HUDEP-2 (cell line): ENCODE results near the gene TSPAN9.

ENCODE experiments used
- DNase-seq, 76 experiments: peaks; one replicate each; lab custom pipeline; 2025; ENCODE audit not compliant: unreplicated experiment in 76 of 76; lab: John Stamatoyannopoulos, UW

Gene TSPAN9

DNA sequence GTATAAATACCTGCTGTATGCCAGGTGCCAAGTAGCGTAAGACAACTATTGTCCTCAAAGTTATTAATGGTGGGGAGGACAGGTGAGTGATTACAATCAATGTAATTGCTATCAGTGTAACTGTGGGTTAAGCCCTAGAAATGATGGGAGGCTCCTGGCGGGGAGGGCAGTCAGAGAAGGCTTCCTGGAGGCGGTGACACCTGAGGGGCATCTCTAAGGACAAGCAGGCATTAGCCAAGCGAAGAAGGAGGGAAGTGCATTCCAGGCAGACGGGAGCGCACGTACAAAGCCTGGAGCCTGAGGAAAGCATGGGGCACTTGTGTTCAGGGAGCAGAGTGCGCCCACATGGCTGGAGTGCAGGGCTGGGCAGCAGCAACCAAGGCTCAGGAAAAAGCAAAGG, 230.9 kb downstream of the TSPAN9 start:
- DNase-seq, result no peak

DNA sequence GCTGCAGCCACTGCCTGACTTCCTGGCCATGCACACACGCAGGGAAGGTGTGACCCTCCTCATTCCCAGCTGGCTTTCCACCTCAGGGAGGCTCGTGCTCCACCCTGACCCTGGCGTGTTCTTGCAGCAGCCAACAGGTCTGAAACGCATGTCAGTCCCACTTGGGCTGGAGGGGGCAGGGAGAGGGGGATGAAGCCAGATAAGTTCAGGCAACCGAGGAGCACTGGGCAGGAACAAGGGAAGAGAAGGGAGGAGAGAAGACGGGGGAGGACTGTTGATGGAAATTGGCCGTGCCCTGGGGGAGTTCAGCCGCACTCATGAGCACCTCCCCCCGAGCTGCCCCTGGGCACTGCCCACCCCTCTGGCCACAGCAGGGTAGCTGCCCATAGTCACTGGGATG, 231.4 kb downstream of the TSPAN9 start:
- DNase-seq, result no peak

DNA sequence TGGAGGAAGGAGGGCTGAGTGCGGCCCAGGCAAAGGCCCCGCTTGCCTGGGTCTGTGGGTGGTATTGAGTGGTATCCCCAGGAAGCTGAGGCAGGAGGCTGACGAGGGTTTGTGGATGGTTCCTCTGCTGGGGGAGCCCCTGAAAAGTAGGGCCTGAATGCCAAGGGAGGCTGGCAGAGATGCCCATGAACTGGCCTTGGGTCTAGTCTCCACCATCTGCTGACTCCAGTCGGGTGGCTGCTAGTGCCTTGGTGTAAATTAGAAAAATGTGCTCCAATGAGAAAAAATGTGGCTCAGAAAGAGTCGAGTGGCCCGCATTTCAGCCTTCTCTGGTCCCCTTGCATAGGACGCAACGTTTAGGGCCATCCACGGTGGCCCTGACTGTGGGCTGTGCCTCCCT, 232.6 kb downstream of the TSPAN9 start:
- no peak for DNase-seq

DNA sequence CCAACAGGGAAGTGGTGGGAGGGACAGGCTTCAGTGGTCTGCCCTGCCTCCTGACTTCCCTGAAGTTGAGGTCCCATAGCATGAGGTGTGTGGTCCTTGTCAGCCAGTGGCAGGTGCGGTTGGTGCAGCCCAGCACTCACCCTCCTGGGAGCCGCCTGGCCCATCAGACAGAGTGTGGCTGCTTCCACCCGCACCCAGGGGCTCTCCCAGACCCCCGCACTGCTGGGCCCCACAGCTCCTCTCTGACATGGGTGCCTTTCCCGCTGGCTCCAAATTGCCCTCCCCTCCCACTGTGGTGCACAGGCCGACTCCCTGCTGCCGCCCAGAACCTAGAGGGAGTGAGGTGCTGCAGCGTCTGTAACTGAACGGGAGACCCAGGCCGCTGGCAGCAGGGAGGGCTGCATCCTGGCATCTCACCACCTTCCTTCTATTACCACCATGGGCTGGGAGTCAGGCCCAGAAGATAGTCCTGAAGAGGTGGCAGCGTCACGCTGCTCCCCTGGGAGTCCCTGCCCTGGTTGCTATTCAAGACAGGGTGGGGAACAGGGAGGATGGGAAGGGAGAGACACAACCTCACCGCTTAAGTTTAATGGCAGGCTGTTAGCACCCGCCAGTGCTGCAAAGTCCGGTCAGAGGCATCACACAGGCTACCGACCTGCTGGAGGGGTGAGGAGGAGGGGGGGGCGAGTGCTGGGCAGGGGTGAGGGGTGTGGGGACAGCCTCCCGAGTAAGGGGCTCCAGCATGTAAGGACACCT, 233.3 kb downstream of the TSPAN9 start:
- no peak for DNase-seq

DNA sequence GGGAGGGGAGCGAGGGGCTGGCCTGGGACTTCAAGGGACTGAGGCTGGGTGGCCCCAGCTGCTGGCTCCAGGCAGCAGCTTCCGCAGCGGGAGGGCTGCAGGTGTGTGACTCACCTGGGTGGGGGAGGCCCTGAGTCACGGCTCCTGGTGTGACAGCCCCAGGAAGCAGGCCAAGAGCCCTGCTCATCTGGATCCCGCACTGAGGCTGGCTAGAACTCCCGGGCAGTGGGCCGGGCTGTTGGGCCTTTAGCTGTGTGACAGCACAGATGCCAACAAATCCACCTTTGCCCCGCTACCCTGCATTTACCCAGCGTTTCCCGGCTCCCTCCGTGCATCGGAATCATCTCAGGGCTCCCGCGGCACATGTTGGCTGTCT, 233.8 kb downstream of the TSPAN9 start:
- no peak for DNase-seq

DNA sequence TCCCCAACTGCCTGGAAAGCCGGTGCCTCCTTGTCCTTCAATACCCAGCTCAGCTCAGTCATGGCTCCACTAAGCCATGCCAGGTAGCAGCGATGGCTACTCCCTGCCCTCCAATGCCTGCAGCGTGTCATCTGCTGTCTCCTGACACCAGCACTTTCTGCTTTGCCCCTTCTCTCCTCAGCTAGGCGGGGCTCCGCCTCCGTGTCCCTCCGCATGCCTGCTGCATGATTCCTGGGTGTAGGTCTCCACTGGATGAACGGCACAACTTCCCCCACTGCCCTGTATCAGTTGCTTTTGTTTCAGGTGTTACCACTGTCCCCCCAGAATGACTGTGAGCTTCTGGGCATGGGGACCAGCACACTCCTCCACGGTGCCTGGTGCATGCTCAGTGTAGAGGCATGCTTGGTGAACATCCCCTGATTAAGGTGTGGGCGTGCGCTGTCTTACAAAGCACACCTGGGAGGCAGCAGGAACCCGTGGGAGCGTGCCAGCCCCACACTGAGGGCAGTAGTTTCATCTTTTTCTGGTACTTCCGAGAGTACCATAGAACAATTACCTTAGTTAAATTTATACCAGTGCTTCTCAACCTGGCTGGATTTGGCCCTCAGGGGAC, 234.4 kb downstream of the TSPAN9 start:
- no peak for DNase-seq

DNA sequence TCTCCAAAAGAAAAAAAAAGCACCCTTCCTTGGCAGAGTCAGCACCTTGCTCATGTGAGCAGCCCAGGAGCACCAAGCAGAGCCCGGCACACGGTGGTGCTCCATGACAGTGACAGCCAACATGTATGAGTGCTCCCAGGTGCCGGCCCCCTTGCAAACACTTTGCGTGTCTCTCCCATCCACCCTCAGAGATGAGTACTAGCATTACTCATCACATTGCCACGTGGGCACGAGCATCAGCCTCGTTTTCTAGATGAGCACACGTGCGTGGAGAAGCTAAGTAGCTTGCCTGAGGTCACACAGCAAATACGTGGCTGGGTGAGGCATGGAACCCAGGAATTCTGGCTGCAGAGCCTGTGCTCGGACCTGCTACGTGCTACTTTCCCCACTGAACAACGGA, 235.9 kb downstream of the TSPAN9 start:
- DNase-seq, result no peak

DNA sequence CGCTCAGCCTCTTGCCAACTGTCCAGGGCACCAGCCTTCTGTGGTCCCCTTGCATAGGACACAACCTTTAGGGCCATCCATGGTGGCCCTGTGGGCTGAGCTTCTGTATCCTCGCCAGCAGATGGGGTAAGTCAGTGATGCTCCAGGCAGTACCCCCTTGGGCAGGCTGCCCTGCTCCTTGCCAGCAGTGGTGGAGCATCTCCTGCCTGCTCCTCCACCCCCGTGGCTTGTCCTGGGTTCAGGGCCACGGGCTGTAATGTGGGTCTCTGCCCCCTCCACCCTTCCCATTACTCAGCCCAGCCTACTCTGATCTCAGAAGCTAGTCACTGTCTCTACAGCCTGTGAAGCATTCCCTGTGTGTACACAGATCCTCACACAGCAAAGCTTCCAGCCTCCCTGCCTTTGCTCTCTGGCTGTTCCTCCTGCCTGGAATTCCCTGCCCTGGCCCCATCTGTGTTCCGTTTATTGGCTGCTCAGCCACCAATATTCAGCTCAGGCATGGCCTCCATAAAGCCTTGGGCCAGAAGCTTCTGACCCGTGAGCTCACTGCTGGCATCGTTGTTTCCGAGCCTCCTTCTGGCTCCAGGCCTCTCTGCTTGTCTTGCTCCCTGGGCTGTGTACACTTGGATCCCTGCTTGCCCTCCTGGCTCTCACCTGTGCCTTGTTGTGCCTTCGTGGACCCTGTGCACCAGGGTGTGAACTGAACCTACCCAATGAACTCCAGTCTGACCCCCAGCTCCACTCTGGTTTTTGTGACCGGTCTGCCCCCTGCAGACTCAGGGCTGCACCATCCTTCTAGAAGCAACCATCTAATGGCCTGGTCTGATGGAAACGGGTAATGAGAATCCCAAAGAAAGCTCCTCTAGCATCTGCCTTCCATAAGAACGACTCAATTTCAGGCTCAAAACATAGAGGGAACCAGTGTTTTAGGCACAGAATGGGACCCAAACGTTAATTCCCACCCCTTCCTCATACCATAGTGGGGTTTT, 236.8 kb downstream of the TSPAN9 start:
- DNase-seq, result peak in 18 of 76 experiments; percentile 1 to 31 (median 8)

DNA sequence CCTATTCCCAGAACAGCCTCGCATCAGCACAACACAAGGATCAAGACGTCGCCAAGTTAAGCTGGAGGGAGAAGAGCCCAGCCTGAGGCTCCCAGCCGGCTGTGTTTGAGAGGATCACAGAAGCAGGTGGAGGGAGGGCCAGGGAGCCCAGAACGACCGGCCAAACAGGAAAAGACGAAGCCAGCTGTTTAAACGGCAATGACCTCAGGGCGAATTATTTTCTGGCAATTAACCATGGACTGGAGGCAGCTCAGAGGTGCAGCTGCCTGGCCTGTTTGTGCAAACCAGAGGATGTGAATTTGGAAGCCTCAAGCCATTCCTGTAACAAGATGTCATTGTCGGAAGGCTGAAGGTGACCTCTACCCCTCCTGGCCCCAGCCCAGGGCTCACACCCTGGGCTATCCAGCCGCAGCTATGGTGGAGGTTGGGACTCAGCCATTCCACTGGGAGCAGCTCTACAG, 238.1 kb downstream of the TSPAN9 start:
- no peak for DNase-seq

DNA sequence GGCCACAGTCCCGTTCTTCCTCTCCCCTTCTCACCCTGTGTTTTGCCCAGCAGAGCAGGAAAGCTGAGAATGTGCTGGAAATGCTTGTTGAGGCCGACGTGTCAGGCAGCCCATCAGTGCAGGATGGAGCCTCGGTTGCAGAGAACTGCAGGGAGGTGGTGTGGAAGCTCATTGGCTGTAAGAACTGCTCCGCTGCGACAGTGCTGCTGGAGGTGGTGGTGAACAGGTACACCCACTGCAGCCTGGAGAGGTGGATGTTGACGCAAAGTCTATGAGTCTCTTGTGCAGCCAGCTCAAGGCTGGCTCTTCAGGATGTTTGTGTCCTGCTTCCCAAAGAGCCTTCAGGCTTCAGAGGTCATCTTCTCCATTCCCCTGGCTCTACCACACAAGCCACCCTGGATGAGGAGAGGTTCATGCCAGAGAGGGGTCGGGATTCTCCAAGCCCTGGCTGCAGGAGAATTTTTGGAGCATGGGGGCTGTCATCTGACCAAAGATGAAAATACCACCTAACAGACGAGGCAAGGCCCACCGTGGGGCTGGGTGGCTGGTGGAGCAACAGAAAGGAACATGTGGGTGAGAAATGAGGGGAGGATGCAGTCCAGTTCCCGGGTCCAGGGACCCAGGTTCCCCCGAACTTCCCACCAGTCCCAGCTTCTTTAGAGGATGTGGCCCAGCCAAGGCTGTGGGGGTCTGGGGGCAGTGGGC, 239.7 kb downstream of the TSPAN9 start:
- DNase-seq, result no peak

DNA sequence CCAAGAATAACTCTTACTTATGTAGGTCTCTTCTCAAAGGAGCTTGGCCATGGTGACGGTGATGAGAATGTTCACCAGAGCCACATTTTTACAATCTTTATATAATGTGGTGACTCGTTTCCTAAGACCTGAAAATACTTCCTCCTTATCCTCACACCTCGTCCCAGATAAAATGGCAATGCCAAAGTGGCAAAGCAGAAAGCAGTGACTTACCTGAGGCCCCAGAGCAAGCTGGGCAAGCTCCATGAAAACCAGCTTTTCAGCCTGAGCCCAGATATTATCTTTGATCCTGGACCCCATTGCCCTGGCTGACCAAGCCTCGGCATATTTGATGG, 240.3 kb downstream of the TSPAN9 start:
- DNase-seq, result no peak

DNA sequence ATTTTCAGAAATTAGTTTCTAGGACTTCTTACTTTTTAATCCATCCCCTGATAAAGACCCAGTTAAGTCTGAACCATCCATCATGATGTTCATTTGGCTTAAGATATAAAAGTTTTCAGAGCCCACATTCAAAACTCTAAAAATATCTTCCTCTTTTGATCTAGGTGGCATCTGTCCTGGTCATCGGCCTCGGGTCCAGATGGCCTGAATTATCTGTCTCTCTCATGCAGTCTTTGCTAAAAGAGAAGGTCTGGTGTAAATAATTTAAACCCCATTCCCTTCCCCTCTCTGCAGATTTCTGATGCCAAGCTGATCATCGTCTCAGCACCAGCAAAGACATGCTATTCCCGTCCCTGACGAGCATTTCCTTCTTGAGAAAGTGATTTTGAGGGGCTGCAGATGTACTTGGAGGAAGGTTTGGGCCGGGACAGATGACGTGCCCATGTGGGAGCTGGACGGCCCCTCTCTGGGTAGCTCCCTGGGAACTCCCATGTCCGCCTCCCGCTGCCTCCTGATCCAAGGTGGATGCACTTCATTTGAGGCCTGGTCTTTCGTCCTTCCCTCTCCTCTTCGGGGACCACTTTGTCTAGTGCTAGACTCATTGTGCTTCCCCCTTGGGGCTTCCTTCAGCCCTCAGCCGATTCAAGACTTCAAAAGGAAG, 240.8 kb downstream of the TSPAN9 start:
- DNase-seq, result no peak

DNA sequence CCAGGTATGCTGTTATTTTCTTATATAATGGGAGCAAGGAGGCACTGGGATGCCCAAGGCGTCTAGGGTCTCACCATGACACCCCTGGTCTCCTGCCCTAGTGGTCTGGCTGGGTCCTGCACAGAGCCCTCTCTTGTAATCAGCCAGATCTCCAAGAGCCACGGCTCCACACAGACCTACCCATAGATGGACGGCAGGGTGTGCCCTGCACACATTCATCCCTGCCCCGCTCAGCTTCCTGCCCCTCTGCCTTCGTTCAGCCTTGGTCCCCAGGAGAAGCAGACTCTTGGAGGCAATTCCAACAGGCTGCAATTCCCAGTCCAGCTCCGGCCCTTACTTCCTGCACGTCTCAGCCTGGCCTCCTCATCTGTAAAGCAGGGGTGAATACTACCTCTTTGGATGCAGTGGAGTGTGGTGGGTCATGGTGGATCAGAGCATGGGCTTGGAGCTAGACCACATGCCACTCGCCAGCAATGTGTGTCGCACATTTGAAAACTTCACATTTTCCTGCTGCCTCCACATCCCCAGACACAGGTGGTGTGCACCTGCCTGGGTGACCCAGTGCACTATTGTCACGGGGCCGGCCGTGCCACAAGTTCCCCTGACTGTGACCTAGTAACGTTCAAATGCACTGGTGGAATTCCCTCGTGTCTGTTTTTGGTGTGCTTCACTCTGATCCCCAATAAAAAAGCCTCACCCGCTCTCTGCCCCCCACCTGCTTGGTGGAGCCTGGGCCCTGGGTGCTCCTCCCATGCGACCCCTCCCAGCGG, 242.7 kb downstream of the TSPAN9 start:
- DNase-seq, result no peak

DNA sequence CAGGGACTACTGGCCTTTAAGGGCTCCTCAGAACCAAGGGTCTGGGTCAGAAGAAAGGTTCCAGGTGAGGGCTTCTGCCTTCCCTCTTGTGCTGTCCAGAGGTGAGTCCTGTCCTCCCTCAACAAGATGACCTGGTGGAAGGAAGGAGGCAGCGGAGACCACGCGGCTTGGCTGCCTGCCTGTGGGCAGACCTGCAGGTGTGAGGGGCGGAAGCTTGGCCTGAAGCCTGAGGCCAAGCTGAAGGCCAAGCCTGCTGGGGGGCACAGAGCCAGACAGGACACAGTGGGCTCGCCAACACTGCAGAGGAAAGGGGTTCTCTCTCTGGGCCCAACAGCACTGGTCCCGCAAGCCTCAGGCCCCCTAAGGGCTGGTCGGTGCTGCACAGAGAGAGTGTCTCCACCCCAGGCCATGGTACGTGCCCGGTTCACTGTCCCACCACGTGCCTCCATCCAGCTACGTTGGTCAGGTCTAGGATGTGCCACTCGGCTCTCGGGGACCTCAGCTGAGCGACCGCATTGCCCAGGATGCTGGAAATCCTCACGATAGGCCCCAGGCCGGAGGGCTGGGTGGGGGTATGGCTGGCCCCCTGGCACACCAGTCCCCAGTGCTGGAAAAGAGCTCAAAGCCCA, 243.8 kb downstream of the TSPAN9 start:
- DNase-seq, result no peak

DNA sequence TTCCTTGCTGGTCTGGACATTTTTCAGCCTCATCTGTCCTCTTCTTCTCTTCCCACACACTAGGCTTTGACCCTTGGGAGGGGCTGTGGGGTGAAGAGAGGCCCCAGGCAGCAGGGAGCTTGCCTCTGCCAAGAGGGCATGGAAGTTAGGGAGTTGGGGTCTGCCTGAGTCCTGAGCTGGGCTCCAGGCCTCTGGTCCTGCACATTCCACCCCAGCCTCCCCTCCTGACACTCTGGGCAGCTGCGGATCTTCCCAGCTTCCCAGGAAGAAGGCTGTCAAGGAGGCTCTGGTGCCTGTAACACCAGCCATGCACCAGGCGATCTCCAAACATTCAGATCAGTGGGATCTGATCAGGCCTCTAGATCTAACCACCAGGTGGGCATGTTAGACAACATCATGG, 244.7 kb downstream of the TSPAN9 start:
- no peak for DNase-seq

DNA sequence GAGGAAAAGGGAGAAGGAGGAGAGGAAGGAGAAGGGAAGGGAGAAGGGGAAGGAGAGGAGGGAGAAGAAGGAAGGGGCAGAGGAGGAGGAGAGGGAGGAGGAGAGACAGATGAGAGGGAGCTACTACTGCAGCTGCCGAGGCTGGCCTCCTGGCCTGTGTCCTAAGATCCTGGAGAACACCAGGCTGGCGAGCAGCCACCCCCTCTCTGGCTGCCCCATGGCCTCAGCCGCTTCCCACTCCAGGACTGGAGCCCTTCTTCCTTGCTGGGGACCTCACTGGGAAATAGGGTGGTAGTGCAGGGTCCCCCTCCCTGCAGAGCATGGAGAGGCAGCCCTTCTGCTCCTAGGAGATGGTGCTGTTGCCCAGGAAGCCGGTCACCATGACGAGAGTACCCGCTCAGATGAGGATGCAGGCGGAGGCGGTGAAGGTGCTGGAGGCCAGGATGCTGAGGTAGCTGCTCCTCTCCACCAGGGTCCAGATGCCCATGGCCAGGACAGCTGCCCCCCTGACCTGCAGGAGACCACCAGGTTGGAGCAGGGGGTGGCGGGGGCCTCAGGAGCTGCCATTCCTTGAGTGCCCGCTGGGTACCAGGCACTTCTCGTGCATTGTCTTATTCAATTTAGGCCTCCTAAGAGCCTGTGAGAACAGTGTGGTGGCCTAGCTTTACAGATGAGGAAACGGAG, 246.0 kb downstream of the TSPAN9 start:
- no peak for DNase-seq

DNA sequence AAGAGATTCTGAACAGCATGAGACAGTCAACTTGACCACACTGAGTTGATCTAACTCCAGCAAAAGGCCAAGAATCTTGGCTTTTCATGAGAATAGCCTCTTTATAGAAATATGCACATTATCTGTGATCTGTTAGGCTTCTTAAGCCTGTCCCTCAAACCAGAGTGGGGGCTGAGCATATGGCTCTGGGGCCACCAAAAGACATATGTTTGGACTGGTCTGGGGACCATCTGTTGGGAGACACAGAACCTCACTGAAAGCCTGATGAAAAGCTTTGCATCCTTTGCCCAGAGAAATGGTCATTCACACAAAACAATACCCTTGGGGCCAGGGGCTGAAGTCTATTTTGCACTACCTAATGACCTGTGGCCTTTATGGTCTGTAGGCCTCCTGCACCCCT, 248.6 kb downstream of the TSPAN9 start:
- no peak for DNase-seq

DNA sequence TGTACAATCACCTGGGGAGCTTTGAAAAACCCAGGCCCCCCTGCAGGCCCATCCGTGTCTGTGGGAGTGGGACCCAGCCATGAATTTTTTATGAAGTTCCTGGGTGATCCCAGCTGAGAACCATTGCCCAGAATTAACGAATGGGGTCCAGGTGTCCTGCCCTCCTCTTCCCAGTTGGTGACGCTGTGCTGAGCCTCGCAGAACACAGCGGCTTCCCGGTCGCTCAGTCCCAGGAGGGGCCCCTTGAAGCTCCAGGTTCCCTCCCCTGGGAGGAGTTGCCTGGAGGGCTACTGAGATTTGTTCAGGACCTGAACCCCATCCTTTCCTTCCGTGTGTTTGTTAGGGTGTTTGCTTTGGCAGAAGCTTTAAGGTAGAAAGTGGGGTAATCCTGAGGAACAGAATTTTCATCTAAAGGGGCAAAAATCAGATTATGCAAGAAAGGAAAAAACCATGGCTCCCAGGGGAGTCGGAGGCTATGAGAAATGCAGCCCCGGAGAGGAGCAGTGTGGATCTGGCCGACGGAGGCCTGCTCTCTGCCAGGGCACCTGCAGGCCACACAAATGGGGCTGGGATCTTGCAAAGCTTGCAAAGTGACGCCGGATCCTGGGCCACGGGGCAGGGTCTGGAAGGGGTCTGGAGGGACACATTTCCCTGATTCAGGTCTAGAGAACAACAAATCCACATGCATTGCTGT, 249.1 kb downstream of the TSPAN9 start:
- DNase-seq, result no peak
